HEK293T (cell line): ENCODE measurements around the gene THSD4.

Experiments used
- BHLHE40 ChIP-seq: fragments of 450-650 bp; IDR thresholded peaks from 2 replicates; pipeline ENCODE4 v1.6.1; 2016; ENCODE audit warnings: mild to moderate bottlenecking, moderate library complexity, borderline replicate concordance
- CTBP1 ChIP-seq: fragments of 450-650 bp; IDR thresholded peaks from 2 replicates; pipeline ENCODE4 v1.6.1; 2016; ENCODE audit warnings: borderline replicate concordance
- ELF4 ChIP-seq: fragments of 450-650 bp; IDR thresholded peaks from 2 replicates; pipeline ENCODE4 v1.6.1; 2017; ENCODE audit warnings: antibody characterized with exemption
- FOXM1 ChIP-seq: fragments of 450-650 bp; IDR thresholded peaks from 2 replicates; pipeline ENCODE4 v1.6.1; 2017; ENCODE audit warnings: mild to moderate bottlenecking, borderline replicate concordance
- L3MBTL2 ChIP-seq: fragments of 450-650 bp; conservative IDR thresholded peaks from 2 replicates; pipeline ENCODE4 v1.6.1; 2016; ENCODE audit warnings: mild to moderate bottlenecking
- LEF1 ChIP-seq: fragments of 450-650 bp; IDR thresholded peaks from 2 replicates; pipeline ENCODE4 v1.6.1; 2017; ENCODE audit warnings: mild to moderate bottlenecking, borderline replicate concordance
- NFRKB ChIP-seq: fragments of 450-650 bp; IDR thresholded peaks from 2 replicates; pipeline ENCODE4 v1.6.1; 2016; ENCODE audit warnings: mild to moderate bottlenecking, moderate library complexity
- SP1 ChIP-seq: fragments of 450-650 bp; IDR thresholded peaks from 2 replicates; pipeline ENCODE4 v1.6.1; 2017
- ZNF384 ChIP-seq: fragments of 450-650 bp; IDR thresholded peaks from 2 replicates; pipeline ENCODE4 v1.6.1; 2016
- TF ChIP-seq, protein P1 (sequence below): fragments of 450-650 bp; IDR thresholded peaks from 2 replicates; pipeline ENCODE4 v1.6.1; 2016

- TF ChIP-seq ELF4 (no peak), SP1 (no peak), FOXM1 (no peak), ZNF384 (no peak), BHLHE40 (no peak), L3MBTL2 (no peak), NFRKB (no peak), LEF1 (no peak), CTBP1 (no peak)
- TF ChIP-seq, protein P1, sequence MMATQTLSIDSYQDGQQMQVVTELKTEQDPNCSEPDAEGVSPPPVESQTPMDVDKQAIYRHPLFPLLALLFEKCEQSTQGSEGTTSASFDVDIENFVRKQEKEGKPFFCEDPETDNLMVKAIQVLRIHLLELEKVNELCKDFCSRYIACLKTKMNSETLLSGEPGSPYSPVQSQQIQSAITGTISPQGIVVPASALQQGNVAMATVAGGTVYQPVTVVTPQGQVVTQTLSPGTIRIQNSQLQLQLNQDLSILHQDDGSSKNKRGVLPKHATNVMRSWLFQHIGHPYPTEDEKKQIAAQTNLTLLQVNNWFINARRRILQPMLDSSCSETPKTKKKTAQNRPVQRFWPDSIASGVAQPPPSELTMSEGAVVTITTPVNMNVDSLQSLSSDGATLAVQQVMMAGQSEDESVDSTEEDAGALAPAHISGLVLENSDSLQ, result no peak
These were observed 1.1 kb downstream of the THSD4 start for GRCh38 chr15:71116366-71116765.
